H9 (cell line): Measurements from ENCODE around the gene COL18A1. TPM values are rescaled to one million over a fixed set of nuclear protein-coding genes. Genes with fewer than 3 reads are reported as not detected.

Experiments
- DNase-seq: peaks from one replicate; pipeline ENCODE4 v3.0.0-alpha.2; 2017
- H2AFZ ChIP-seq: one replicate; pipeline ENCODE4 v1.6.1; 2013; ENCODE audit warnings: mild to moderate bottlenecking, low read length, control low read depth, moderate library complexity
- H2AK5ac ChIP-seq: 2 replicates; pipeline ENCODE4 v1.6.1; 2013; ENCODE audit warnings: low read length, control low read depth, mixed read lengths; ENCODE audit not compliant: insufficient read length
- H2BK120ac ChIP-seq: one replicate; pipeline ENCODE4 v1.6.1; 2013; ENCODE audit warnings: low read depth, mild to moderate bottlenecking, low read length, control low read depth, inconsistent platforms; ENCODE audit not compliant: poor library complexity, severe bottlenecking
- H2BK12ac ChIP-seq: 2 replicates; pipeline ENCODE4 v1.6.1; 2013; ENCODE audit warnings: low read length, control low read depth, mixed read lengths, low read depth; ENCODE audit not compliant: insufficient read length
- H2BK15ac ChIP-seq: 2 replicates; pipeline ENCODE4 v1.6.1; 2013; ENCODE audit warnings: low read depth, low read length, control low read depth
- H2BK20ac ChIP-seq: one replicate; pipeline ENCODE4 v1.6.1; 2013; ENCODE audit warnings: low read depth, mild to moderate bottlenecking, low read length, control low read depth, inconsistent platforms; ENCODE audit not compliant: poor library complexity, severe bottlenecking
- H2BK5ac ChIP-seq: 2 replicates; pipeline ENCODE4 v1.6.1; 2013; ENCODE audit warnings: low read length, control low read depth, mixed read lengths; ENCODE audit not compliant: insufficient read length
- H3K14ac ChIP-seq: 2 replicates; pipeline ENCODE4 v1.6.1; 2013; ENCODE audit warnings: low read length, control low read depth; ENCODE audit not compliant: insufficient read depth
- H3K18ac ChIP-seq: 2 replicates; pipeline ENCODE4 v1.6.1; 2013; ENCODE audit warnings: low read depth, mild to moderate bottlenecking, mixed read lengths, low read length, control low read depth; ENCODE audit not compliant: insufficient read length
- H3K23ac ChIP-seq: 2 replicates; pipeline ENCODE4 v1.6.1; 2013; ENCODE audit warnings: low read length, control low read depth, mixed read lengths, low read depth; ENCODE audit not compliant: insufficient read length
- H3K23me2 ChIP-seq: 2 replicates; pipeline ENCODE4 v1.6.1; 2013; ENCODE audit warnings: low read depth, mild to moderate bottlenecking, mixed read lengths, low read length, control low read depth; ENCODE audit not compliant: insufficient read length, poor library complexity, severe bottlenecking
- H3K27ac ChIP-seq: 2 replicates; pipeline ENCODE4 v1.5.1; 2013; ENCODE audit warnings: low read length, control low read depth, mixed read lengths, low read depth; ENCODE audit not compliant: insufficient read length
- H3K27me3 ChIP-seq: 2 replicates; pipeline ENCODE4 v1.6.1; 2013; ENCODE audit warnings: low read length, control low read depth, inconsistent platforms; ENCODE audit not compliant: insufficient read depth
- H3K4ac ChIP-seq: 2 replicates; pipeline ENCODE4 v1.6.1; 2013; ENCODE audit warnings: low read depth, mild to moderate bottlenecking, control low read depth, inconsistent platforms, low read length, moderate library complexity
- H3K4me1 ChIP-seq: 2 replicates; pipeline ENCODE4 v1.6.1; 2013; ENCODE audit warnings: low read length, control low read depth, inconsistent platforms; ENCODE audit not compliant: insufficient read depth
- H3K4me2 ChIP-seq: 2 replicates; pipeline ENCODE4 v1.6.1; 2013; ENCODE audit warnings: low read length, control low read depth, mixed read lengths; ENCODE audit not compliant: insufficient read length, insufficient read depth
- H3K56ac ChIP-seq: 2 replicates; pipeline ENCODE4 v1.6.1; 2013; ENCODE audit warnings: low read depth, mild to moderate bottlenecking, mixed read lengths, low read length, control low read depth; ENCODE audit not compliant: insufficient read length
- H3K79me1 ChIP-seq: 2 replicates; pipeline ENCODE4 v1.6.1; 2013; ENCODE audit warnings: low read depth, mild to moderate bottlenecking, moderate library complexity, low read length, control low read depth, inconsistent platforms; ENCODE audit not compliant: insufficient read depth, poor library complexity, severe bottlenecking
- H3K79me2 ChIP-seq: 2 replicates; pipeline ENCODE4 v1.6.1; 2013; ENCODE audit warnings: low read length, control low read depth, inconsistent platforms; ENCODE audit not compliant: insufficient read depth
- H3K9ac ChIP-seq: 2 replicates; pipeline ENCODE4 v1.6.1; 2013; ENCODE audit warnings: low read length, control low read depth, mixed read lengths; ENCODE audit not compliant: insufficient read length; ENCODE audit errors: extremely low read depth
- H3K9me3 ChIP-seq: one replicate; pipeline ENCODE4 v1.6.1; 2013; ENCODE audit warnings: low read depth, low read length, inconsistent platforms; ENCODE audit not compliant: control insufficient read depth
- H3T11ph ChIP-seq: one replicate; pipeline ENCODE4 v1.6.1; 2013; ENCODE audit warnings: mild to moderate bottlenecking, low read length, control low read depth, inconsistent platforms
- H4K20me1 ChIP-seq: one replicate; pipeline ENCODE4 v1.6.1; 2013; ENCODE audit not compliant: control insufficient read depth, insufficient read length, insufficient read depth
- H4K5ac ChIP-seq: 2 replicates; pipeline ENCODE4 v1.6.1; 2013; ENCODE audit warnings: low read depth, mild to moderate bottlenecking, mixed read lengths, low read length, control low read depth; ENCODE audit not compliant: insufficient read length
- H4K8ac ChIP-seq: replicated peaks from 2 replicates; pipeline ENCODE4 v1.6.1; 2013; ENCODE audit warnings: low read length, control low read depth, mixed read lengths, low read depth; ENCODE audit not compliant: insufficient read length
- H4K91ac ChIP-seq: 2 replicates; pipeline ENCODE4 v1.6.1; 2013; ENCODE audit warnings: low read depth, mild to moderate bottlenecking, moderate library complexity, mixed read lengths, low read length, control low read depth; ENCODE audit not compliant: insufficient read length
- H3K27ac Mint-ChIP-seq, 3 experiments: 2 replicates in 2 of 3; 3 replicates in 1 of 3; pipeline ENCODE4 v1.8.0; 2020 to 2021; ENCODE audit warnings: mixed read lengths in 3 of 3, mild to moderate bottlenecking in 1 of 3, moderate library complexity in 1 of 3
- H3K27me3 Mint-ChIP-seq: 2 replicates; pipeline ENCODE4 v1.8.0; 2021; ENCODE audit warnings: low read depth, mild to moderate bottlenecking, moderate library complexity, mixed read lengths
- H3K36me3 Mint-ChIP-seq, 3 experiments: 2 replicates in 2 of 3; 3 replicates in 1 of 3; pipeline ENCODE4 v1.8.0; 2020 to 2021; ENCODE audit warnings: low read depth in 3 of 3, mixed read lengths in 3 of 3; ENCODE audit not compliant: insufficient read depth in 1 of 3
- H3K4me1 Mint-ChIP-seq, 2 experiments: 2 replicates each; pipeline ENCODE4 v1.8.0; 2020; ENCODE audit warnings: mixed read lengths in 2 of 2
- H3K4me3 Mint-ChIP-seq, 2 experiments: 2 replicates in 1 of 2; 3 replicates in 1 of 2; pipeline ENCODE4 v1.8.0; 2020 to 2021; ENCODE audit warnings: mild to moderate bottlenecking in 2 of 2, mixed read lengths in 2 of 2, moderate library complexity in 1 of 2
- H3K9me3 Mint-ChIP-seq, 2 experiments: 2 replicates in 1 of 2; 3 replicates in 1 of 2; pipeline ENCODE4 v1.8.0; 2020; ENCODE audit warnings: mild to moderate bottlenecking in 2 of 2, mixed read lengths in 2 of 2, moderate library complexity in 1 of 2
- WGBS: extraction: QIAGEN DNeasy Blood & Tissue Kit; methylation state at CpG from one replicate; pipeline ENCODE4 v1.1.7; 2013; ENCODE audit warnings: missing lambda C conversion rate, low lambda C conversion rate, mixed read lengths; ENCODE audit not compliant: insufficient read length; ENCODE audit errors: extremely low coverage; 5-methylcytosine and 5-hydroxymethylcytosine counted together
- total RNA-seq: library from RNA; stranded (reverse); gene quantifications from 2 replicates; pipeline ENCODE4 v1.2.1, GENCODE V29; 2021
- TF ChIP-seq, protein P1 (sequence below): fragments of 200-600 bp; sonication (generic); conservative IDR thresholded peaks from 3 replicates; pipeline ENCODE4 v1.8.0; 2021; ENCODE audit warnings: antibody characterized with exemption, mild to moderate bottlenecking

The COL18A1 gene
- total RNA-seq, 1 experiment from 2014 or later: 232 TPM

DNA sequence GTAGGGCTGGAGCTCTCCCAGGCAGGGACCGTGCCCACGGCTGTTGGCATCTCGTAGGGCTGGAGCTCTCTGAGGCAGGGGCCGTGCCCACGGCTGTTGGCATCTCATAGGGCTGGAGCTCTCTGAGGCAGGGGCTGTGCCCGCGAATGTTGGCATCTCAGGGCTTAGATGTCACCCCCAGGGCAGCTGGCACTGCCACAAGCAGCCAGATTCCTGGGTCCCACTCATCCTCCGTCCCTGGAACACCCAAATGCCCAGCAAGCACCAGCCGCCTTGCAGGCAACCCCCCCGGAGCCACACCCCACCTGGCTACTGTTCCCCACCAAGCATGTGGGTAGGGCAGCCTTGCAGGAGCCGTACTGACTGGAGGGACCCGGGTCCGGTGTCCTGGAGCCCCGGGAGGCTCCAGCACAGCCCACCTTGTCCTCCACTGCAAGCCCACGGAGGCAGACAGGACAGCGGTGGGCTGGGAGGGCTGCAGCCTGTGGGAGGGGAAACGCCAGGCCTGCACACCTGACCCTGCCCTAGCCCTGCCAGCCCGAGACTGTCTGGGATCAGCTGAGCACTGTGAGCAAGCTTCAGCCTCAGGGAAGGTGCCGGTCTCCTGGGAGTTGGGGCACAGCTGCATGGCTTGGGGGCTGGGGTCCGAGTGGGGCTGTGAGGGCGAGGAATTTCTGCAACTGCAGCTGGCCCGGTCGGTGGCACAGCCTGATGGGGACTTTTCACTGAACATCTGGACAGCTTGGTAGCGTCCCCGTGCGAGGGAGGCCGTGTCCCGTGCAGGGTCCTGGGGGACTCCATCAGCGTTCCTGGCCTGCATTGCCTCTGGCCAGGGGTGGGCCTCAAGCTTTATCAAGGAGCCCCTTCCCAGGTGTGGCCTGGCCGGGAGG, 53.6 kb downstream of the COL18A1 start:
- peaks cover 4% of the 10 kb centered on the region; the same call in 1 of the 2 replicates for H3K79me2 ChIP-seq
- no peak overlapping the region for H3K27ac ChIP-seq
- H4K91ac ChIP-seq: no peak overlapping the region
- no peak overlapping the region for H3K4me2 ChIP-seq
- Mint-ChIP-seq H3K27ac (no peak overlapping the region; a peak in 1 of 7 replicates), H3K4me3 (no peak overlapping the region), H3K4me1 (peaks cover 2 to 13% of the 10 kb centered on the region in 2 experiments; a peak in 3 of 4 replicates), H3K9me3 (peaks cover 15 to 17% of the 10 kb centered on the region in 2 experiments), H3K36me3 (peaks cover 27 to 40% (median 37%) of the 10 kb centered on the region in 3 experiments), H3K27me3 (no peaks in the 10 kb centered on the region)
- peaks cover 4% of the 10 kb centered on the region for H3K79me1 ChIP-seq
- WGBS: no CpG with 5 or more reads among the region's 30 CpGs
- no peaks in the 10 kb centered on the region for H3K4me1 ChIP-seq
- no peak overlapping the region for H2BK120ac ChIP-seq
- no peak overlapping the region for H3T11ph ChIP-seq
- no peak overlapping the region for H2AK5ac ChIP-seq
- no peak overlapping the region; the same call in 1 of the 2 replicates for H3K14ac ChIP-seq
- no peak overlapping the region for H4K8ac ChIP-seq
- H4K20me1 ChIP-seq: no peaks in the 10 kb centered on the region
- H3K56ac ChIP-seq: no peak overlapping the region
- H3K27me3 ChIP-seq: no peaks in the 10 kb centered on the region
- no peak overlapping the region for H2AFZ ChIP-seq
- H3K18ac ChIP-seq: no peak overlapping the region
- no peak overlapping the region for H3K23ac ChIP-seq
- H2BK15ac ChIP-seq: no peak overlapping the region
- H2BK12ac ChIP-seq: no peak overlapping the region
- TF ChIP-seq, protein P1, sequence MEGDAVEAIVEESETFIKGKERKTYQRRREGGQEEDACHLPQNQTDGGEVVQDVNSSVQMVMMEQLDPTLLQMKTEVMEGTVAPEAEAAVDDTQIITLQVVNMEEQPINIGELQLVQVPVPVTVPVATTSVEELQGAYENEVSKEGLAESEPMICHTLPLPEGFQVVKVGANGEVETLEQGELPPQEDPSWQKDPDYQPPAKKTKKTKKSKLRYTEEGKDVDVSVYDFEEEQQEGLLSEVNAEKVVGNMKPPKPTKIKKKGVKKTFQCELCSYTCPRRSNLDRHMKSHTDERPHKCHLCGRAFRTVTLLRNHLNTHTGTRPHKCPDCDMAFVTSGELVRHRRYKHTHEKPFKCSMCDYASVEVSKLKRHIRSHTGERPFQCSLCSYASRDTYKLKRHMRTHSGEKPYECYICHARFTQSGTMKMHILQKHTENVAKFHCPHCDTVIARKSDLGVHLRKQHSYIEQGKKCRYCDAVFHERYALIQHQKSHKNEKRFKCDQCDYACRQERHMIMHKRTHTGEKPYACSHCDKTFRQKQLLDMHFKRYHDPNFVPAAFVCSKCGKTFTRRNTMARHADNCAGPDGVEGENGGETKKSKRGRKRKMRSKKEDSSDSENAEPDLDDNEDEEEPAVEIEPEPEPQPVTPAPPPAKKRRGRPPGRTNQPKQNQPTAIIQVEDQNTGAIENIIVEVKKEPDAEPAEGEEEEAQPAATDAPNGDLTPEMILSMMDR: no peak
- DNase-seq: no peak
- H2BK5ac ChIP-seq: no peak overlapping the region
- no peak overlapping the region for H4K5ac ChIP-seq
- no peaks in the 10 kb centered on the region for H3K23me2 ChIP-seq
- no peaks in the 10 kb centered on the region for H3K9me3 ChIP-seq
- no peak overlapping the region for H2BK20ac ChIP-seq
- H3K4ac ChIP-seq: no peak overlapping the region
- H3K9ac ChIP-seq: no peak overlapping the region
